A549 (cell line): ENCODE data around the gene DCLRE1B.

Source experiments
- EHMT2 ChIP-seq: fragments of 200-600 bp; sonication (generic); IDR thresholded peaks from 2 replicates; pipeline ENCODE4 v1.6.1; 2016; ENCODE audit warnings: antibody characterized with exemption, low read depth, mild to moderate bottlenecking, moderate library complexity
- EP300 ChIP-seq, 2 experiments: fragments of >200 bp; sonication (Bioruptor Twin); formaldehyde crosslinking; IDR thresholded peaks; 2 replicates in 1 of 2; 3 replicates in 1 of 2; pipeline ENCODE4 v1.6.1; 2016 to 2017
- HDAC2 ChIP-seq: fragments of 200-600 bp; sonication (generic); IDR thresholded peaks from 2 replicates; pipeline ENCODE4 v1.6.1; 2016
- MAZ ChIP-seq: fragments of 150-350 bp; IDR thresholded peaks from 2 replicates; pipeline ENCODE4 v1.6.1; 2014; ENCODE audit warnings: antibody characterized with exemption, low read depth, low read length, borderline replicate concordance
- SMC3 ChIP-seq: fragments of >200 bp; sonication (Bioruptor Twin); formaldehyde crosslinking; IDR thresholded peaks from 3 replicates; pipeline ENCODE4 v1.6.1; 2018; ENCODE audit warnings: inconsistent platforms
- TF ChIP-seq, protein P1 (sequence below): fragments of >200 bp; sonication (Bioruptor Twin); formaldehyde crosslinking; IDR thresholded peaks from 3 replicates; pipeline ENCODE4 v1.5.1; 2016
- TF ChIP-seq, protein P2 (sequence below): IDR thresholded peaks from 2 replicates; pipeline ENCODE4 v1.6.1; 2012
- TF ChIP-seq, protein P3 (sequence below): fragments of 200-600 bp; sonication (generic); IDR thresholded peaks from 2 replicates; pipeline ENCODE4 v1.6.1; 2016; ENCODE audit warnings: antibody characterized with exemption, mild to moderate bottlenecking, moderate library complexity
- TF ChIP-seq, protein P4 (sequence below): fragments of >200 bp; sonication (Bioruptor Twin); formaldehyde crosslinking; IDR thresholded peaks from 3 replicates; pipeline ENCODE4 v1.6.1; 2016

DNA sequence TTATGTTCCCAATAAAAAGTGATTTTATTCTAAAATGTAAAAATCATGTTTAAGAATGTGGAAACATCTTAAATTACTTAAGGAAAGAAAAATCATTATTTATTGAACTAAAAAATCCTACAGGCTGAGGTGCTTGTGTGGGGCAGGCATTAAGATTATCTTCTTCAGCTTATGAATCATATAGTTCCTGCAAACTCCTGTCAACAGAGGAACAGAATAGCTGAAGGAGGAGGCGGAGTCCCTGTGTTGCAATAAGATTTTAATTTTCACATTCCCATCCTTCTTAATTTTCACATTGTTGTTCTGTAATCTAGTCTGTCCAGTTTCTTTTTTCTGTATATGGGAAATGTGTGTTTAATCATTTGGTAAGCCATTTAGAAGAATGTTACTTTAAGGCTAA, 53.6 kb downstream of the DCLRE1B start:
- TF ChIP-seq, protein P1, sequence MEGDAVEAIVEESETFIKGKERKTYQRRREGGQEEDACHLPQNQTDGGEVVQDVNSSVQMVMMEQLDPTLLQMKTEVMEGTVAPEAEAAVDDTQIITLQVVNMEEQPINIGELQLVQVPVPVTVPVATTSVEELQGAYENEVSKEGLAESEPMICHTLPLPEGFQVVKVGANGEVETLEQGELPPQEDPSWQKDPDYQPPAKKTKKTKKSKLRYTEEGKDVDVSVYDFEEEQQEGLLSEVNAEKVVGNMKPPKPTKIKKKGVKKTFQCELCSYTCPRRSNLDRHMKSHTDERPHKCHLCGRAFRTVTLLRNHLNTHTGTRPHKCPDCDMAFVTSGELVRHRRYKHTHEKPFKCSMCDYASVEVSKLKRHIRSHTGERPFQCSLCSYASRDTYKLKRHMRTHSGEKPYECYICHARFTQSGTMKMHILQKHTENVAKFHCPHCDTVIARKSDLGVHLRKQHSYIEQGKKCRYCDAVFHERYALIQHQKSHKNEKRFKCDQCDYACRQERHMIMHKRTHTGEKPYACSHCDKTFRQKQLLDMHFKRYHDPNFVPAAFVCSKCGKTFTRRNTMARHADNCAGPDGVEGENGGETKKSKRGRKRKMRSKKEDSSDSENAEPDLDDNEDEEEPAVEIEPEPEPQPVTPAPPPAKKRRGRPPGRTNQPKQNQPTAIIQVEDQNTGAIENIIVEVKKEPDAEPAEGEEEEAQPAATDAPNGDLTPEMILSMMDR = no peak
- TF ChIP-seq SMC3 (no peak), MAZ (no peak), EHMT2 (no peak), HDAC2 (no peak), EP300 (IDR thresholded peaks at IDR 0.05) (no peak)
- TF ChIP-seq, protein P2, sequence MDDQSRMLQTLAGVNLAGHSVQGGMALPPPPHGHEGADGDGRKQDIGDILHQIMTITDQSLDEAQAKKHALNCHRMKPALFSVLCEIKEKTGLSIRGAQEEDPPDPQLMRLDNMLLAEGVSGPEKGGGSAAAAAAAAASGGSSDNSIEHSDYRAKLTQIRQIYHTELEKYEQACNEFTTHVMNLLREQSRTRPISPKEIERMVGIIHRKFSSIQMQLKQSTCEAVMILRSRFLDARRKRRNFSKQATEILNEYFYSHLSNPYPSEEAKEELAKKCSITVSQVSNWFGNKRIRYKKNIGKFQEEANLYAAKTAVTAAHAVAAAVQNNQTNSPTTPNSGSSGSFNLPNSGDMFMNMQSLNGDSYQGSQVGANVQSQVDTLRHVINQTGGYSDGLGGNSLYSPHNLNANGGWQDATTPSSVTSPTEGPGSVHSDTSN = no peak
- TF ChIP-seq, protein P3, sequence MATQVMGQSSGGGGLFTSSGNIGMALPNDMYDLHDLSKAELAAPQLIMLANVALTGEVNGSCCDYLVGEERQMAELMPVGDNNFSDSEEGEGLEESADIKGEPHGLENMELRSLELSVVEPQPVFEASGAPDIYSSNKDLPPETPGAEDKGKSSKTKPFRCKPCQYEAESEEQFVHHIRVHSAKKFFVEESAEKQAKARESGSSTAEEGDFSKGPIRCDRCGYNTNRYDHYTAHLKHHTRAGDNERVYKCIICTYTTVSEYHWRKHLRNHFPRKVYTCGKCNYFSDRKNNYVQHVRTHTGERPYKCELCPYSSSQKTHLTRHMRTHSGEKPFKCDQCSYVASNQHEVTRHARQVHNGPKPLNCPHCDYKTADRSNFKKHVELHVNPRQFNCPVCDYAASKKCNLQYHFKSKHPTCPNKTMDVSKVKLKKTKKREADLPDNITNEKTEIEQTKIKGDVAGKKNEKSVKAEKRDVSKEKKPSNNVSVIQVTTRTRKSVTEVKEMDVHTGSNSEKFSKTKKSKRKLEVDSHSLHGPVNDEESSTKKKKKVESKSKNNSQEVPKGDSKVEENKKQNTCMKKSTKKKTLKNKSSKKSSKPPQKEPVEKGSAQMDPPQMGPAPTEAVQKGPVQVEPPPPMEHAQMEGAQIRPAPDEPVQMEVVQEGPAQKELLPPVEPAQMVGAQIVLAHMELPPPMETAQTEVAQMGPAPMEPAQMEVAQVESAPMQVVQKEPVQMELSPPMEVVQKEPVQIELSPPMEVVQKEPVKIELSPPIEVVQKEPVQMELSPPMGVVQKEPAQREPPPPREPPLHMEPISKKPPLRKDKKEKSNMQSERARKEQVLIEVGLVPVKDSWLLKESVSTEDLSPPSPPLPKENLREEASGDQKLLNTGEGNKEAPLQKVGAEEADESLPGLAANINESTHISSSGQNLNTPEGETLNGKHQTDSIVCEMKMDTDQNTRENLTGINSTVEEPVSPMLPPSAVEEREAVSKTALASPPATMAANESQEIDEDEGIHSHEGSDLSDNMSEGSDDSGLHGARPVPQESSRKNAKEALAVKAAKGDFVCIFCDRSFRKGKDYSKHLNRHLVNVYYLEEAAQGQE = no peak
- TF ChIP-seq, protein P4, sequence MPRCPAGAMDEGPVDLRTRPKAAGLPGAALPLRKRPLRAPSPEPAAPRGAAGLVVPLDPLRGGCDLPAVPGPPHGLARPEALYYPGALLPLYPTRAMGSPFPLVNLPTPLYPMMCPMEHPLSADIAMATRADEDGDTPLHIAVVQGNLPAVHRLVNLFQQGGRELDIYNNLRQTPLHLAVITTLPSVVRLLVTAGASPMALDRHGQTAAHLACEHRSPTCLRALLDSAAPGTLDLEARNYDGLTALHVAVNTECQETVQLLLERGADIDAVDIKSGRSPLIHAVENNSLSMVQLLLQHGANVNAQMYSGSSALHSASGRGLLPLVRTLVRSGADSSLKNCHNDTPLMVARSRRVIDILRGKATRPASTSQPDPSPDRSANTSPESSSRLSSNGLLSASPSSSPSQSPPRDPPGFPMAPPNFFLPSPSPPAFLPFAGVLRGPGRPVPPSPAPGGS = no peak
